Breast epithelium (tissue), 4 donors: ENCODE data around the gene SLC6A18. TPM values are rescaled to one million over a fixed set of nuclear protein-coding genes. Genes with fewer than 3 reads are reported as not detected.

Experiments used
- DNase-seq, 2 donors: peaks; one replicate each; pipeline ENCODE4 v3.0.0-alpha.2; 2019; ENCODE audit warnings: low spot score in 2 of 2
- H3K27ac ChIP-seq, 2 donors: fragments of 200-600 bp; sonication (generic) in 1 of 2; one replicate each; pipeline ENCODE4 v1.5.1; 2016 to 2019; ENCODE audit warnings: mild to moderate bottlenecking in 1 of 2
- H3K27me3 ChIP-seq, 2 donors: fragments of 200-600 bp; sonication (generic) in 1 of 2; one replicate each; pipeline versions ENCODE4 v1.5.1 to v1.6.0; 2017 to 2019; ENCODE audit warnings: control low read depth in 1 of 2, mild to moderate bottlenecking in 1 of 2
- H3K36me3 ChIP-seq: fragments of 200-600 bp; one replicate; pipeline ENCODE4 v1.5.1; 2019
- H3K4me1 ChIP-seq, 2 donors: fragments of 200-600 bp; sonication (generic); one replicate each; pipeline ENCODE4 v1.5.1; 2016 to 2019; ENCODE audit warnings: control low read depth in 1 of 2
- H3K4me3 ChIP-seq, 3 donors: fragments of 200-600 bp; sonication (generic); 1 replicate in 2 of 3; 2 replicates in 1 of 3; pipeline ENCODE4 v1.5.1; 2016 to 2019; ENCODE audit warnings: mild to moderate bottlenecking in 3 of 3, moderate library complexity in 2 of 3
- H3K9me3 ChIP-seq, 2 donors: fragments of 200-600 bp; sonication (generic) in 1 of 2; one replicate each; pipeline ENCODE4 v1.5.1; 2016 to 2019; ENCODE audit warnings: control low read depth in 1 of 2
- POLR2A ChIP-seq: fragments of 450-650 bp; IDR thresholded peaks from one replicate; pipeline ENCODE4 v1.6.1; 2016; ENCODE audit warnings: antibody characterized with exemption, mild to moderate bottlenecking, moderate library complexity
- POLR2AphosphoS5 ChIP-seq, 3 donors: sonication (generic); formaldehyde crosslinking; IDR thresholded peaks; one replicate each; pipeline ENCODE4 v1.6.1; 2017; ENCODE audit warnings: antibody characterized with exemption in 3 of 3
- intact Hi-C: fragments of 100-400 bp; cut with DNase I; formaldehyde crosslinking; loops from one replicate; pipeline ENCODE4 v1.15.1; 2023; ENCODE audit warnings: low total_unique reads
- total RNA-seq, 3 donors: library from RNA; depleted of rRNA; stranded (reverse); fragments of >200 nt; gene quantifications; one replicate each; pipeline ENCODE4 v1.1.0, GENCODE V29; 2016
- TF ChIP-seq, protein P1 (sequence below), 3 donors: fragments of 450-650 bp; IDR thresholded peaks; one replicate each; pipeline ENCODE4 v1.5.1; 2016 to 2017; ENCODE audit warnings: antibody characterized with exemption in 3 of 3, mild to moderate bottlenecking in 3 of 3, moderate library complexity in 3 of 3

SLC6A18 gene
- total RNA-seq, 3 donors from 2014 or later, result not detected

DNA sequence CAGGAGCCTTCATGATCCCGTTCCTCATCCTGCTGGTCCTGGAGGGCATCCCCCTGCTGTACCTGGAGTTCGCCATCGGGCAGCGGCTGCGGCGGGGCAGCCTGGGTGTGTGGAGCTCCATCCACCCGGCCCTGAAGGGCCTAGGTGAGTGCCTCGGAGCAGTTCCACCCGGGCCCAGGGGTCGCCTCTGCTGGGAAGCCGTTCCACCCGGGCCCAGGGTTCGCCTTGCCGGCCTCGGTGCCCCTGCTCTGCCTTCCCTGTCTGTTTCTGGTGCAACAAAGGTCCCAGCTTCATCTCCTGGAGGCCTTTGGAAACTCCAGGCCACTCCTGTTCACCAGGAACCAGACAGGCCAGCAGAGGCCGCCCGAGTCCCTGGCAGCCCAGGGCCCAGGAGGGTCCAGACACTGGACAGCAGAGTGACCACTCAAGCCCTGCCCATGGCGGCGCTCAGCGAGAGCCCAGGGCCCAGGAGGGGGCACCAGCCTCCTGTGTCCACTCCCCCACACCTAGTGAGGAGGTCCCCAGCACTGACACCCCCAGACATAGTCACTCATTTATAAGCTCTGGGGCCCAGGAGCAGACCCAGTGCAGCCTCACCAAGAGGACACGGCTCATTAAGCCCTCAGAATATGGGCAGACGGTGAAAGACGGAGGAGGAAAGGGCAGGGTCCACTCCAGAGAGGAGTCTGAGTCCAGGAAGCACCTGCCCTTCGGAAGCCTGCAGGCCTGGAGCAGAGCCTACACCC lies 16.3 kb upstream of the SLC6A18 start:
- Histone ChIP-seq H3K9me3 (no peaks in the 10 kb centered on the region), H3K27ac (no peak overlapping the region), H3K36me3 (no peaks in the 10 kb centered on the region), H3K4me1 (no peaks in the 10 kb centered on the region), H3K4me3 (no peak overlapping the region), H3K27me3 (peaks cover 0 to 39% of the 10 kb centered on the region in 2 donors)
- TF ChIP-seq POLR2A (no peak), POLR2AphosphoS5 (IDR thresholded peaks at IDR 0.05) (no peak)
- TF ChIP-seq, protein P1, sequence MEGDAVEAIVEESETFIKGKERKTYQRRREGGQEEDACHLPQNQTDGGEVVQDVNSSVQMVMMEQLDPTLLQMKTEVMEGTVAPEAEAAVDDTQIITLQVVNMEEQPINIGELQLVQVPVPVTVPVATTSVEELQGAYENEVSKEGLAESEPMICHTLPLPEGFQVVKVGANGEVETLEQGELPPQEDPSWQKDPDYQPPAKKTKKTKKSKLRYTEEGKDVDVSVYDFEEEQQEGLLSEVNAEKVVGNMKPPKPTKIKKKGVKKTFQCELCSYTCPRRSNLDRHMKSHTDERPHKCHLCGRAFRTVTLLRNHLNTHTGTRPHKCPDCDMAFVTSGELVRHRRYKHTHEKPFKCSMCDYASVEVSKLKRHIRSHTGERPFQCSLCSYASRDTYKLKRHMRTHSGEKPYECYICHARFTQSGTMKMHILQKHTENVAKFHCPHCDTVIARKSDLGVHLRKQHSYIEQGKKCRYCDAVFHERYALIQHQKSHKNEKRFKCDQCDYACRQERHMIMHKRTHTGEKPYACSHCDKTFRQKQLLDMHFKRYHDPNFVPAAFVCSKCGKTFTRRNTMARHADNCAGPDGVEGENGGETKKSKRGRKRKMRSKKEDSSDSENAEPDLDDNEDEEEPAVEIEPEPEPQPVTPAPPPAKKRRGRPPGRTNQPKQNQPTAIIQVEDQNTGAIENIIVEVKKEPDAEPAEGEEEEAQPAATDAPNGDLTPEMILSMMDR (IDR thresholded peaks at IDR 0.05), result no peak
- intact Hi-C loops, result no loop called here
- no peak for DNase-seq

DNA sequence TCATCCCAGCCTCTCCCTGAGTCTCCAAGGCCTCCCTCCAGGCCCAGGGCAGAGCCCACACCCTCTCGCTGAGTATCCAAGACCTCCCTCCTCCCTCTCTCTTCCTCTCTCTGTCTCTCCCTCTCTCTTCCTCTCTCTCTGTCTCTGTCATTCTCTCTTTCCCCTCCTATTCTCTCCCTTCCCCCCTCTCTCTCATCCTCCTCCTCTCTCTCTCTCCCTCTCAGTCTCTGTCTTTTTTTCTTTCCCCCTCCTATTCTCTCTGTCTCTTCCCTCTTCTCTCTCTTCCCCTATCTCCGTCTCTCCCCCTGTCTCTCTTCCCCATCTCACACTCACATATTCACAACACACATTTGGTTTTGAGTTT lies 15.7 kb upstream of the SLC6A18 start:
- intact Hi-C loops, result no loop called here
- no peaks in the 10 kb centered on the region for H3K36me3 ChIP-seq
- peaks cover 0 to 39% of the 10 kb centered on the region in 2 donors for H3K27me3 ChIP-seq
- H3K4me1 ChIP-seq, result no peaks in the 10 kb centered on the region
- no peaks in the 10 kb centered on the region for H3K9me3 ChIP-seq
- TF ChIP-seq POLR2AphosphoS5 (IDR thresholded peaks at IDR 0.05) (no peak), POLR2A (no peak)
- TF ChIP-seq, protein P1 (IDR thresholded peaks at IDR 0.05), result no peak
- H3K4me3 ChIP-seq, result no peak overlapping the region
- no peak for DNase-seq
- no peak overlapping the region for H3K27ac ChIP-seq

DNA sequence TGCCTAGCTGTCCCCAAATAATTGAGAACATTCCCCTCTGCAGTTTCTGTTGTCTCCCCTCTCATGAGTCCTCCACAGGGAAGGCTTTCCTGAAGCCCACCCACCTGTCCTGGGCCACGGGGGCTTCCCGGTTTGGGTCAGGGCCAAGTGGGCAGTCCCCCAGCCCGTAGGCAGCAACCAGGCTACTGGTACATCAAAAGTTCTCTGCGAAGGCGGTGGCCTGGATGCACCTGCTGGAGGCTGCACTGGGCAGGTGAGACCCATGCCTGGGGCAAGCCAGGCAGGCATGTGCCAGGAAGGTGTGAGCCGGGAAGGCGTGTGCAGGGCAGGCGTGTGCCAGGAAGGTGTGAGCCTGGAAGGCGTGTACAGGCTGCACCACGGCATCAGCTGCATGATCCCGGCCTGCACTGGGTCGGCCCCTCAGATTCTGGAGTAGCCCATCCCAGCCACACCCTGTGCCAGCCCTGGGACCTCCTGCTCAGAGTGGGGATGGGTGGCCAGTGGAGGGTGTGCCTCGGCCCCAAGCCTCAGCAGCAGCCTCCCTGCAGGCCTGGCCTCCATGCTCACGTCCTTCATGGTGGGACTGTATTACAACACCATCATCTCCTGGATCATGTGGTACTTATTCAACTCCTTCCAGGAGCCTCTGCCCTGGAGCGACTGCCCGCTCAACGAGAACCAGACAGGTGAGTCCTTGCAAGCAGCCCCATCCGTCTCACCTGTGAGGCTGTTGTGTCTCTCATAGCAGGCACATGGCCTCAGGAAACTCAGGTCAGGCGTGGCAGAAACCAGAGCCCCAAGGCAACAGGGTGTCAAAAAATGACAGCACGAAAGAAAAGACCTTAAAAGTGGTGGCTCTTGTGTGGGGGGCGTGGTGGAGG lies 15.0 kb upstream of the SLC6A18 start:
- H3K4me1 ChIP-seq, result no peaks in the 10 kb centered on the region
- H3K27me3 ChIP-seq, result peaks cover 0 to 40% of the 10 kb centered on the region in 2 donors
- H3K9me3 ChIP-seq, result no peaks in the 10 kb centered on the region
- intact Hi-C loops, result no loop called here
- H3K36me3 ChIP-seq, result no peaks in the 10 kb centered on the region
- no peak for DNase-seq
- H3K4me3 ChIP-seq, result no peak overlapping the region
- no peak overlapping the region for H3K27ac ChIP-seq
- TF ChIP-seq, protein P1 (IDR thresholded peaks at IDR 0.05), result no peak
- TF ChIP-seq POLR2A, result no peak

DNA sequence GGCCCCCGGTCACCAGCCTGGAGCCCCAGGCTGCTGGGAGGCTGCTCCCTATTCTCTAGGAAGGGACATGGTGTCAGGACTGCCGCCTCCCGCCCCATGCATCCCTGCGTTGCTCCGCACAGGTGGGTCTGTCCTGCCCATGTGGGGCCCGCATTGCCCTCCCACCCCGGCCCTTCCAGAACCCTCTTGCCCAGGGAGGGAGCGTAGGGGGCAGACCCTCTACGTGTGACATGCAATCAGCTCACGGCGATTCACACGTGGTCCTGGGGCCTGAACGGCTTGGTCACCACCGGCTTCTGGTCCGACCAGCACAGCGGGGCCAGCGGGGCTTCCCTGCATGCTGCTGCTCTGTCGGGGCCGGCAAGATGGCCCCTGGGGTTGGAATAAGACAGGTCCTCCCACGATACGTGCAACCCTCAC lies 14.3 kb upstream of the SLC6A18 start:
- Histone ChIP-seq H3K27me3 (peaks cover 0 to 45% of the 10 kb centered on the region in 2 donors), H3K4me3 (no peak overlapping the region), H3K4me1 (no peaks in the 10 kb centered on the region), H3K9me3 (peaks cover 0 to 5% of the 10 kb centered on the region in 2 donors), H3K27ac (no peak overlapping the region), H3K36me3 (no peaks in the 10 kb centered on the region)
- TF ChIP-seq POLR2A, result no peak
- TF ChIP-seq, protein P1 (IDR thresholded peaks at IDR 0.05), result no peak
- no peak for DNase-seq
- intact Hi-C loops, result no loop called here

DNA sequence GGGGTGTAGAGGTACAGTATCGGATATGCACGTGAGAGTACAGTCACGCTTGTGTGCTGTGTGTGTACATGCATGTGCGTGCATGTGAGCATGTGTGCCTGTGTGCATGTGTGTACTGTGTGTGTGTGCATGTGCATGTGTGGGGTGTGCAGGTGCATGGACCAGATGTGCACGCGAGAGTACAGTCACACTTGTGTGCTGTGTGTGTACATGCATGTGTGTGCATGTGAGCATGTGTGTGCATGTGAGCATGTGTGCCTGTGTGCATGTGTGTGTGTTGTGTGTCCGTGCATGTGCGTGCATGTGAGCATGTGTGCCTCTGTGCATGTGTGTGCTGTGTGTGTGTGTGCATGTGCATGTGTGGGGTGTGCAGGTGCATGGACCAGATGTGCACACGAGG lies 13.5 kb upstream of the SLC6A18 start:
- Histone ChIP-seq H3K27ac (no peak overlapping the region), H3K36me3 (no peaks in the 10 kb centered on the region), H3K9me3 (peaks cover 0 to 8% of the 10 kb centered on the region in 2 donors), H3K4me3 (no peak overlapping the region), H3K4me1 (no peaks in the 10 kb centered on the region), H3K27me3 (peaks cover 0 to 45% of the 10 kb centered on the region in 2 donors)
- no peak for DNase-seq
- intact Hi-C loops, result no loop called here
- TF ChIP-seq POLR2A, result no peak
- TF ChIP-seq, protein P1 (IDR thresholded peaks at IDR 0.05), result no peak
